Measurements from ENCODE around the gene MYO18A.

GRCh38 chr17:29129731-29130130 lies 50.5 kb downstream of the MYO18A start:
- no peak for TF ChIP-seq POLR2A (IDR thresholded peaks at IDR 0.05)
- no peak for TF ChIP-seq CTCF (IDR thresholded peaks at IDR 0.05)
